GM21423 (cell line): ENCODE measurements around the gene UBXN2A.
"Not testable (repeated sequence)": the region's sequence is repeated elsewhere in the genome, so short reads cannot be mapped to it uniquely, and the experiment has no call there.

Experiments used
- ATAC-seq: cut with Tn5 transposase; IDR thresholded peaks from one replicate; pipeline ENCODE4 v1.9.1; 2021; ENCODE audit warnings: mild to moderate bottlenecking, moderate library complexity; ENCODE audit not compliant: unreplicated experiment

The UBXN2A gene

DNA sequence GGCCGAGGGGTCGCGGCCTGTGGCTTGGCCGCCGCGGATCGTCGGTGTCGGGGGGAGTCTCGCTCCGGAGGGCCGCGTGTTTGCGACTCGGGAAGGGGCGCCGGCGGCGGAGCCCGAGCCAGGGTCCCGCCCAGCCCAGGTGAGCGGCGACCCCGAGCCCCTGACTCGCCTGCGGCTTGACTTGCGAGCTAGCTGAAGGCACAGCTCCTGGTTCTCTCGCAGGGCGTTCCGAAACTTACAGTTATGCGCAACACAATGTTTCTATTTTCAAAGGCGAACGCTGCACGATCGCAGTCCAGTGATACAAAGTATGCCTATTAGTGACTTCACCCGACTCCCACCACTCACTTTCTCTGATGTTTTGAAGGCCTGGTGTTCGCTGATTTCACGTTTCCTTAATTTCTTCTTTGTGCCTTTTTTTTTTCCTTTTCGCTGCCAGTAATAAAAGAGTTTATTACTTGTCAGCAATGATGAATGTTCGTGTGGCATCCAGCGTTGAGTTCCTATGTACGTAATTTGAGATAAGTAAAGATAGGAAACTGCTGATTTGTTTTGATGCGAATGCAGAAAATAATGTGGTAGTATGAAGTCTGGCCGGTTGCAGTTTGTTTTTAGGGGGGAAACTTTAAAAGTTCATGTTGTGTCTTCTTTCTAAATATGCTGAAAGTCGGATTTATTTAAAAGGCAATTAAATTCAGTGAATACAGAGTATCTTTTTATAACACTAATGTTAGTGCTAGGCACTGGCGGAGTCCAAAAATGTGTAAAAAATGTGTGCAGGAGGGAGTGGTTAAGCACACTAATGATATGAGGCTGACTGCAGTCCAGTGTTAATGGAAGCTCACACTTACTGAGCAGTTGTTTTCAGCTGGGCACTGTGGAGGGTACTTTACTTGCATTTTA is 706 bp downstream of the UBXN2A start:
- ATAC-seq: peak; percentile 53

DNA sequence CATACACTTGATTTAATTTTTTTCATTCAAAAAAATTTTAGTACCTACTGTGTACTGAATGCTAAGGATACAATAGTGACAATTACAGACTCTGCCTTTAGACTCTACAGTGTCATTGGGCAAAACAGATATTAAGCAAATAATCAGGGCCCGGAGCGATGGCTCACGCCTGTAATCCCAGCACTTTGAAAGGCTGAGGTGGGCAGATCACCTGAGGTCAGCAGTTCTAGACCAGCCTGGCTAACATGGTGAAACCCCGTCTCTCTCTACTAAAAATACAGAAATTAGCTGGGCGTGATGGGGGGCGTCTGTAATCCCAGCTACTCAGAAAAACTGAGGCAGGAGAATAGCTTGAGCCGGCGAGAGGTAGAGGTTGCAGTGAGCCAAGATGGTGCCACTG is 1.4 kb downstream of the UBXN2A start:
- no peak for ATAC-seq

DNA sequence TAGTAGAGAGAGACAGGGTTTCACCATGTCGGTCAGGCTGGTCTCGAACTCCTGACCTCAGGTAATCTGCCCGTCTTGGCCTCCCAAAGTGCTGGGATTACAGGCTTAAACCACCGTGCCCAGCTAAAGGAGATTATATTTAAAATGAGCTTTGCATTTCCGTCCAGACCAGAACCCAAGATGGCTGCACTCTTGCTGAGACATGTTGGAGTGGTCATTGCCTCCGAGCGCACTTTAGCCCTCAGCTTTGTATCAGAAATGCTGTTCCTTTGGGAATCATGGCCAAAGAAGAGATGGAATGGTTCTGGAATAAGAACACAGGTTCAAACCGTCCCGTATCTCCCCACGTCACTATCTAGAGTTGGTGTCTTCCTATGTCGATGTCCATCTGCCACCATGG is 3.4 kb downstream of the UBXN2A start:
- ATAC-seq: no peak

DNA sequence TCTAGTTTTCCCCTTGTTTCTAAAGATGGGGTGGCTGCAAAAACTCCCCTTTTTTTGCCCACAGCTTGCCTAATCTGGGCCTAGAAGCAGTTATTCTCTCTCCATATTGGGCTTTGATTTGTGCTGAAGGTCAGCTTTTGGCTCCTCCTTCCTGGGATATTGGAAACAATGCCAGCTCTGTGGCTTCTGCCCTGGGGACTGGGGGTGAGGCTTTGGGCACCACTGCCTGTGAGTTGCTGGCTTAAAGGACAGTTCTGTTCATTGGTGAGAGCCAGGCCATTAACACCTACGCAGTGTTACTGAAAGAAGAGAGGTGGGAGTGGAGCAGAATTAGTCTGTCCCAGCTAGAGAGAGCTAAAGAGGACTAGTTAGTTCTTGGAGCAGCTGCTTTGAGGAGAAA is 4.3 kb downstream of the UBXN2A start:
- ATAC-seq: no peak

- no peak for ATAC-seq
Observed at GRCh38 chr2:23944976-23945375, 4.7 kb downstream of the UBXN2A start.

DNA sequence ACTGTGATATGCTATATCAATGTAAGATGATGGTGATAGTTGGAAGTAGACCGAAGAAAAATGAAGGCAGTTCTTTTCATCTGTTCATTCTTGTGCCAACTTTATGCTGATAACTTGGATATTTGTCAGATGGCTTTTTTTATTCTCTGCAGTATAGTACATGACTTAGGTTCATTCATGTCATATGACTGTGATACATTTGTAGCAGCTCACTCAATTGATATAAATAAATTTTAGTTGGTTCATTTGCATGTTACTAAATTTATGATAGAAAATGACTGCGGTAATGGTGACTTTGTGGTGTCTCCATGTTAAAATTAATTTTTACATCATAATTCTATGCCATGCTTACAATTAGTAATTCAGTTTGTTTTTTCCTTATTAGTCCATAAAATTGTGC is 7.1 kb downstream of the UBXN2A start:
- ATAC-seq: no peak

- not testable (repeated sequence) for ATAC-seq
Observed at GRCh38 chr2:23952558-23952957, 12.3 kb downstream of the UBXN2A start.

- ATAC-seq: no peak
Observed at GRCh38 chr2:23953625-23954024, 13.4 kb downstream of the UBXN2A start.

- ATAC-seq: no peak
Observed at GRCh38 chr2:23954325-23955014, 14.2 kb downstream of the UBXN2A start.

GRCh38 chr2:23967846-23968245 is 27.6 kb downstream of the UBXN2A start:
- ATAC-seq: no peak

DNA sequence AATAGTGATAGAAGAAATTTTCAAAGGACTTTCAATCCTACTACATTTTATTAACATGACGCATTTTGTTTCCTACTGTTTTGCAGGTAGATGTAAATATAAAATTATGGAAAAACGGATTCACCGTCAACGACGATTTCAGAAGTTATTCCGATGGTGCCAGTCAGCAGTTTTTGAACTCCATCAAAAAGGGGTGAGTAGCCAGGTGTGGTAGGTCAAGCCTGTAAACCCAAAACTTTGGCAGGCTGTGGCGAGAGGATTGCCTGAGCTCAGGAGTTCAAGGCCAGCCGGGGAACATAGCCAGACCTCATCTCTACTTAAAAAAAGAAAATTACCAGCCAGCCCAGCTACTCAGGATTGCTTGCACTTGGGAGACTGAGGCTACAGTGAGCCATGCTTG is 36.6 kb downstream of the UBXN2A start:
- no peak for ATAC-seq

- ATAC-seq: no peak
Observed at GRCh38 chr2:23988371-23988770, 48.1 kb downstream of the UBXN2A start.

- no peak for ATAC-seq
Observed at GRCh38 chr2:23992931-23993330, 52.7 kb downstream of the UBXN2A start.

DNA sequence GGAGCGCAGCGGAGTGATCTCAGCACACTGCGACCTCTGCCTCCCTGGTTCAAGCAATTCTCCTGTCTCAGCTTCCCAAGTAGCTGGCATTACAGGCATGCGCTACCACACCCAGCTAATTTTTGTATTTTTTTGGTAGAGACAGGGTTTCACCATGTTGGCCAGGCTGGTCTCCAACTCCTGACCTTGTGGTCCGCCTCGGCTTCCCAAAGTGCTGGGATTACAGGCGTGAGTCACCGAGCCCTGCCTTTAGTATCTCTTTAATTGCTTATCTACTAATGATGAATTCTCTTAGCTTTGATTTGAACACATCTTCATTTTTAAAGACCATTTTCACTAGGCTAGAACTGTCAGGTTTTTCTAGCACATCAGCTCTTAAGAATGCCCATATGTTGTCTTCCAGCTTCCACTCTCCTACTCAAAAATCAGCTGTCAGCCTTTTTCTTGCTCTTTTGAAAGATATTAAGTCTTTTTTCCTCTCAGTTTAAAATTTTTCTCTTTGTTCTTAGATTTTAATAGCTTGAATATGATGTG is 53.5 kb downstream of the UBXN2A start:
- no peak for ATAC-seq

GRCh38 chr2:23994567-23994966 is 54.3 kb downstream of the UBXN2A start:
- no peak for ATAC-seq

DNA sequence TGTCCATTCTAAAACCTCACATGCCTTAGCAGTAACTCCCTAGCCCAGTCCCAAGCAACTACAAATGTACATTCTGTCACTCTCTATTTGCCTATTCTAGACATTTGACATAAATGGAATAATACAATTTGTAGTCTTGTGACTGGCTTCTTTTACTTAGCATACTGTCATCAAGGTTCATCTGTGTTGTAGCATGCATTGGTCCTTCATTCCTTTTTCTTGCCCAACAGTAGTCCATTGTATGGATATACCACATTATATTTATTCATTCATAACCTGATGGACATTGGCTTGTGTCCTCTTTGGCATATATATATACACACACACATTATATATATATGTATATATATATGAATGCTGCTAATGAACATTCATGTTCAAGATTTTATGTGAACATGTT is 67.4 kb downstream of the UBXN2A start:
- no peak for ATAC-seq

DNA sequence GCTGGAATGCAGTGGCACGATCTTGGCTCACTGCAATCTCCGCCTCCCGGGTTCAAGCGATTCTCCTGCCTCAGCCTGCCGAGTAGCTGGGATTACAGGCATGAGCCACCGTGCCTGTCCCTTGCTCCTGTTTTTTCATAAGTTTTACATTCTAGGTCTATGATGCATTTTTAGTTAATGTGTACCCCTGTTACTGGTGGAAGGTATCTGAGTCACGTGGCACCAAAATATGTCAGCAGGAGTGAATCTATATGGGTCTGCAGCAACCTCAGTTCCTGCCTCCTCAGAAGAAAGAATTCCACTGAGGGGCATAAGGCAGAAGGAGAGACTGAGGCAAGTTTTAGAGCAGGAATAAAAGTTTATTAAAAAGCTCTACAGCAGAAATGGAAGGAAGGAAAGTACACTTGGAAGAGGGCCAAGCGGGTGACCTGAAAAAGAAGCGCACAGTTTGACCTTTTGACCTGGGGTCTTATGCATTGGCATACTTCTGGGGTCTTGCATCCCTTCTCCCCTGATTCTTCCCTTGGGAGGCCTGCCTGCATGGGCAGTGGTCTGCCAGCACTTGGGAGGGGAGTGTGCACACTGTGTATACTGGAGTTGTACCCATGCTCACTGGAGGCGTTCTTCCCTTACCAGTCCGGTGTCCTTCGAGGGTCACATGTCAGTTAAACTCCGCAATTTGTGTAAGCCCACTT is 68.6 kb downstream of the UBXN2A start:
- ATAC-seq: no peak

- no peak for ATAC-seq
Observed at GRCh38 chr2:24009367-24009679, 69.1 kb downstream of the UBXN2A start.

DNA sequence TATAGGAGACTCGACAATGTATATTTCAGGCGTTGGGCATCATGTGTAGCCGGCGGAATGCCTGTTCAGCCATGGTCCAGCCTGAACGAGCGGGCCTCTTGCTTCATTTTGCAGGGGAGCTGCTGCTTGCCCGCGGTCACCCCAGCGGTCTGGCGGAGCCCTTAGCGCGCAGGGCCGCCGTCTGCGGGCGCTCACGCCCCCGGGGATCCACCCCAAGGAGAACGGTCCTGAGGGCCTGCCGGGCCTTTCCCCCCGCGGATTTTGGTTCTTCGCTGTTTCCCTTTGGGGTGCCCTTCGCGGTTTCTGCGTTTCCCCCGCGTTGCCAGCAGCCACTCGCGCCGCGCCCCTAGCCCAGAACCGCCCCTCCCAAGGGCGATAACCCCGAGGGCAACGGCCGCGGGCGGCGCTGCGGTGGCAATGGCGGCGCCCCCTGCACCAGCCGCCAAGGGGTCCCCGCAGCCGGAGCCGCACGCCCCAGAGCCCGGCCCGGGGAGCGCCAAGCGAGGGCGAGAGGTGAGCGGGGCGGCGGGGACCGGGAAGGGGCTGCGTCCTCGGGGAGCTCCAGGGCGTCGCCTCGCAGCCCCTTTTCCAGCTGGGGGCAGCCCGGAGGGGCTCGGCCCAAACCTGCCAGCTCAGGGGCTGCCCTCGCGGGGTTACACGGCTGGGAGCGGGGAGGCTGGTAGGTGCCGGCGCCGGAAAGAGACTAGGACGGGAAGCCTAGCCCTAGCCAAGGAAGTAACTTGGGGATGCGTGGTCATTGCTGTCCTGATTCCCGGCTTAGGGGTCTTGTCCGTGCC is 69.6 kb downstream of the UBXN2A start, which contains the start of gene MFSD2B:
Gene MFSD2B (plus strand): TSS at position 406 of the 797 bp plus-strand sequence. CDS start 12 bp downstream, at position 418.
- no peak for ATAC-seq

DNA sequence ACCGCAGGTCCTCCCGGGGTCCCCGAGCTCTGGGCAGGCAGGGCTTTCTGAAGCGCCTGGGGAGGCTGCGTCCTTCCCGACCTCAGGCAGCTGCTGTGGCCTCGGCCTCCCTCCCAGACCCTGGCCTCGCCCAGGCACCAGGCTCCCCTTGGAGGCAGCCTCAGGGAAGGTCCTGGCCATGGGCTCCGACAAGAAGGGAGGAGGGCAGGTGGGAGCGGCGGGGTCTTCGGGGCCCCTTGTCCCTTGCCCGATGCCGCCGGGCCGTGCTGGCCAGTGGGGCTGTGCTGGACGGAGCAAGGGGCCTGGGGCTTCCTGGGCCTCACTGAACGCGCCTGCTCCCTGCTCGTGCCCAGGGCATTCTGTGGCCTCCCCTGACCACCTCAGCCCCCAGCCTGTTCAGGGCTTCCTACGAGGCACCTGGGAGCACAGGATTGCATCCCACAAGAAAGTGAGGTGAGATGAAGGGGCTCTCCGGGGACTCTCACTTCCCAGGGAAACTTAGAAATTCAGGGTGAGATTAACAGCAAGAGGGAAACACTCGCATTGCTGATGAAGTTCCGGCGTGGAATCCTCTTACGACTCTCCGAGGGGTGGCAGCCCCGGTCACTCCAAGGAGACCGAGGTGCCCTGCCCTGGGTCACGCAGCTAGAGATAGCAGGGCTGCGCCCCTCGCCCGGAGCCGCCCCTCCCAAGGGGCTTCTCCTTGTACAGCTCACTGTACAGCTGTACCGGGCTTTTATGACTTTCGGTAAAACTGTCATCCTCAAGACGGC is 70.4 kb downstream of the UBXN2A start:
- ATAC-seq: no peak
